Vagina (tissue), 2 donors: Measurements from ENCODE around the gene ADAP1. TPM values are rescaled to one million over a fixed set of nuclear protein-coding genes. Genes with fewer than 3 reads are reported as not detected.

Experiments used
- DNase-seq, 2 donors: peaks; one replicate each; pipeline ENCODE4 v3.0.0-alpha.2; 2017; ENCODE audit errors: extremely low spot score in 2 of 2
- H3K27ac ChIP-seq: fragments of 200-600 bp; sonication (generic); one replicate; pipeline ENCODE4 v1.5.1; 2019
- H3K27me3 ChIP-seq: fragments of 200-600 bp; sonication (generic); one replicate; pipeline ENCODE4 v1.5.1; 2019
- H3K36me3 ChIP-seq, 2 donors: fragments of 200-600 bp; sonication (generic); one replicate each; pipeline ENCODE4 v1.5.1; 2017 to 2019
- H3K4me1 ChIP-seq: fragments of 200-600 bp; sonication (generic); one replicate; pipeline ENCODE4 v1.5.1; 2019
- H3K4me3 ChIP-seq, 2 donors: fragments of 200-600 bp; sonication (generic); 1 replicate in 1 of 2; 2 replicates in 1 of 2; pipeline ENCODE4 v1.5.1; 2016 to 2019
- H3K9me3 ChIP-seq: fragments of 200-600 bp; sonication (generic); one replicate; pipeline ENCODE4 v1.5.1; 2019
- POLR2A ChIP-seq, 2 donors: fragments of 450-650 bp; IDR thresholded peaks; one replicate each; pipeline ENCODE4 v1.6.1; 2017; ENCODE audit warnings: antibody characterized with exemption in 2 of 2, mild to moderate bottlenecking in 2 of 2, moderate library complexity in 2 of 2
- POLR2AphosphoS5 ChIP-seq, 2 donors: sonication (generic); formaldehyde crosslinking; IDR thresholded peaks; one replicate each; pipeline ENCODE4 v1.9.0; 2017; ENCODE audit warnings: antibody characterized with exemption in 2 of 2, mild to moderate bottlenecking in 2 of 2, low read depth in 1 of 2; ENCODE audit not compliant: insufficient read depth in 1 of 2
- intact Hi-C: fragments of 100-400 bp; cut with DNase I; formaldehyde crosslinking; loops from one replicate; pipeline ENCODE4 v1.15.1; 2023
- total RNA-seq: library from RNA; depleted of rRNA; stranded (reverse); fragments of >200 nt; gene quantifications from one replicate; pipeline ENCODE4 v1.2.3, GENCODE V29; 2016
- TF ChIP-seq, protein P1 (sequence below), 3 experiments: fragments of 450-650 bp in 2 of 3; fragments of 200-600 bp in 1 of 3; sonication (generic) in 1 of 3; IDR thresholded peaks; one replicate each; pipeline ENCODE4 v1.5.1; 2017 to 2019; ENCODE audit warnings: antibody characterized with exemption in 3 of 3, mild to moderate bottlenecking in 2 of 3, moderate library complexity in 2 of 3

ADAP1 gene
- total RNA-seq, 1 donor from 2014 or later, result 4.2 TPM

GRCh38 chr7:900331-901040 is 54.0 kb downstream of the ADAP1 start:
- TF ChIP-seq POLR2AphosphoS5 (IDR thresholded peaks at IDR 0.05; ENCODE audit: insufficient read depth in 1 of 2, low read depth in 1 of 2), result no peak
- TF ChIP-seq POLR2A (IDR thresholded peaks at IDR 0.05), result no peak
- TF ChIP-seq, protein P1, sequence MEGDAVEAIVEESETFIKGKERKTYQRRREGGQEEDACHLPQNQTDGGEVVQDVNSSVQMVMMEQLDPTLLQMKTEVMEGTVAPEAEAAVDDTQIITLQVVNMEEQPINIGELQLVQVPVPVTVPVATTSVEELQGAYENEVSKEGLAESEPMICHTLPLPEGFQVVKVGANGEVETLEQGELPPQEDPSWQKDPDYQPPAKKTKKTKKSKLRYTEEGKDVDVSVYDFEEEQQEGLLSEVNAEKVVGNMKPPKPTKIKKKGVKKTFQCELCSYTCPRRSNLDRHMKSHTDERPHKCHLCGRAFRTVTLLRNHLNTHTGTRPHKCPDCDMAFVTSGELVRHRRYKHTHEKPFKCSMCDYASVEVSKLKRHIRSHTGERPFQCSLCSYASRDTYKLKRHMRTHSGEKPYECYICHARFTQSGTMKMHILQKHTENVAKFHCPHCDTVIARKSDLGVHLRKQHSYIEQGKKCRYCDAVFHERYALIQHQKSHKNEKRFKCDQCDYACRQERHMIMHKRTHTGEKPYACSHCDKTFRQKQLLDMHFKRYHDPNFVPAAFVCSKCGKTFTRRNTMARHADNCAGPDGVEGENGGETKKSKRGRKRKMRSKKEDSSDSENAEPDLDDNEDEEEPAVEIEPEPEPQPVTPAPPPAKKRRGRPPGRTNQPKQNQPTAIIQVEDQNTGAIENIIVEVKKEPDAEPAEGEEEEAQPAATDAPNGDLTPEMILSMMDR (IDR thresholded peaks at IDR 0.05), result no peak
- Histone ChIP-seq H3K27ac (no peak overlapping the region), H3K4me1 (peaks cover 17% of the 10 kb centered on the region), H3K36me3 (peaks cover 0 to 17% of the 10 kb centered on the region in 2 donors), H3K9me3 (no peaks in the 10 kb centered on the region), H3K4me3 (no peak overlapping the region), H3K27me3 (no peaks in the 10 kb centered on the region)
- intact Hi-C loops, result no loop called here
- no peak for DNase-seq

- Histone ChIP-seq H3K36me3 (peaks cover 0 to 24% of the 10 kb centered on the region in 2 donors), H3K27me3 (no peaks in the 10 kb centered on the region), H3K27ac (no peak overlapping the region), H3K4me3 (no peak overlapping the region), H3K9me3 (no peaks in the 10 kb centered on the region), H3K4me1 (peaks cover 17% of the 10 kb centered on the region)
- intact Hi-C loops, result no loop called here
- DNase-seq, result no peak
- no peak for TF ChIP-seq POLR2A (IDR thresholded peaks at IDR 0.05)
Measured at GRCh38 chr7:899806-900205, 54.7 kb downstream of the ADAP1 start.

DNA sequence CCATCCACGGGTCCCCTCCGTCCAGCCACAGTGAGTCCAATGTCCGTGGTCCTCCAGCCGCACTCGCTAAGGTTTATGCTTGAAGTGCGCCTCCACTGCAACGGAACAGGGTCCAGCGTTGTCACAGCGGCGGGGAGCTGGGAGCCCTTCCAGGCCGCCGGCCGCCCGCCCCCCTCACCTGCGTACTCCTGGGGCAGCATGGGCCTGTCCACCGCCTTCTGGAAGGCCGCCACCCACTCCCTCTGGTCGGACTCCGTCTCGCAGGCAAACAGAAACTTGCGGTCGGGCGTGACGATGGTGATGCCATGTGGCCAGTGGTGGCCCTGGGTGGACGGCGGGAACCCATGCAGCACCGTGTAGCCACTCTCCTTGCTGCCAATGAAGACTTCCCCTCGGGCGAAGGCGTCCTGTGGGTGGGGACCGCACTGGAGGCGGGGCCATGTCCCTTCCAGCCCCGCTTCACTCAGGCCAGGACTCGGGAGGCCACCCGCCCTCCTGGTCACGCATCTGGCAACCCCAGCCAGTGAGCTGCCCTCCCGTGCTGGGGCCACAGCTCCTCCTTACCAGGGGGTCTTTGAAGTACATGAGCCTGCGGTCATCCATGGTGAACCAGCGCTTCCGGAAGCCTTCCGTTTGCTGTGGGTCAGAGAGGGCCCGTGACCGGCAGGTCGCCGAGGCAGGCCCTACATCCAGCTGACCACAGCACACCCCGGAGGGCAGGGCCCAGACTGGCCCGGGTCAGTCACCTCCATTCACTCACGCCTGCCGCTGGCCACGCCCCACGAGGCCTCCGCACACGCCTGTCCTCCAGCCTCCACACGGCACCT is 55.4 kb downstream of the ADAP1 start:
- no peaks in the 10 kb centered on the region for H3K27me3 ChIP-seq
- no peak overlapping the region for H3K27ac ChIP-seq
- H3K36me3 ChIP-seq, result peaks cover 0 to 32% of the 10 kb centered on the region in 2 donors
- no peak overlapping the region for H3K4me3 ChIP-seq
- TF ChIP-seq POLR2A (IDR thresholded peaks at IDR 0.05) (no peak), POLR2AphosphoS5 (IDR thresholded peaks at IDR 0.05; ENCODE audit: insufficient read depth in 1 of 2, low read depth in 1 of 2) (no peak)
- TF ChIP-seq, protein P1 (IDR thresholded peaks at IDR 0.05), result no peak
- peaks cover 11% of the 10 kb centered on the region for H3K4me1 ChIP-seq
- intact Hi-C loops, result no loop called here
- DNase-seq, result no peak
- no peaks in the 10 kb centered on the region for H3K9me3 ChIP-seq

DNA sequence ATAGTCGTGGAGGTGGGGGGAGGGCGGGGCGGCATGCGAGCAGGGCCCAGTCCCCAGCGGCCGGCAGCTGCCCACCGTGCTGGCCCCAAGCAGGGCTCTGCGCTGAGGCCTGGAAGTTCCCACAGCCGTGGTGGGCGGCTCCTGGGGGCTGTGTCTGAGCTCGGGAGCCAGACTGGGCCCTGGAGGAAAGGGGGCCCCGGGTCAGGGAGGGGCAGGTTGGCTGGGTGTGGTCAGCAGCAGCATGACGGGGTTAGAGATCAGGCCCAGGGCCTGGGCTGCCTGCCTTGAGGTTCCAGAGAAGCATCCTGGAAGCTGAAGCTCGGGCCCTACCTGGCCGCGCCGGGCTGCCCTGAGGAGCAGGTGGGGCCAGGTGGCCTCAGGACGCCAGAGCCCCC is 56.0 kb downstream of the ADAP1 start:
- TF ChIP-seq POLR2A (IDR thresholded peaks at IDR 0.05) (no peak), POLR2AphosphoS5 (IDR thresholded peaks at IDR 0.05; ENCODE audit: insufficient read depth in 1 of 2, low read depth in 1 of 2) (no peak)
- TF ChIP-seq, protein P1 (IDR thresholded peaks at IDR 0.05), result no peak
- H3K27ac ChIP-seq, result no peak overlapping the region
- peaks cover 0 to 38% of the 10 kb centered on the region in 2 donors for H3K36me3 ChIP-seq
- H3K4me3 ChIP-seq, result no peak overlapping the region
- H3K9me3 ChIP-seq, result no peaks in the 10 kb centered on the region
- H3K27me3 ChIP-seq, result no peaks in the 10 kb centered on the region
- intact Hi-C loops, result no loop called here
- no peak for DNase-seq
- peaks cover 11% of the 10 kb centered on the region for H3K4me1 ChIP-seq

DNA sequence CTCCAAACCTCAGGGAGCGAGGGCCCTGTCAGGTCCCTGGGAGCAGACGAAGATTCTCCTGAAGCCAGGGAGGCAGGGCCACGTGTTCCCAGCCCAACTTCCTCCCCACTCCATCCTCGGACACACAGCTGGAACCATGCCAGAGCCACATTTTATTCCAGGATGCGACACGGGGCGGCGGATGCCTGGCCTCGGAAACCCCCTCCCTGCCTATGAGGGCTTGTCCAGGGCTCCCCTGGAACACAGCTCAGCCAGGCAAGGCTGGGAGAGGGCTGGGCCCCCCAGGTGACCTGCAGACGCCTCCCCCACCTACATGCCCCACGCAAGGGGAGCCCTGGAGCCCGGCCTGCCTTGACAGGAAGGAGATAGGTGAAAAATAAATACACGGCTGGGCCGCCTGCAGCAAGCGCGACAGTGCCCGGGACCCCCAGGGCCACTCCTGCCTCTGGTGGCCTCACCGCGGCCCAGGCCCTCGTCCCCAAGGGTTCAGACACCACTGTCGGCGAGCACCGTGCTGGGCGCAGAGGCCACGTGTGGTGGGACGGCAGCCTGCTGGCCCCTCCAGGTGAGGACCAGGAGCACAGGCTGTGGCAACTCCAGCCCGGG is 56.6 kb downstream of the ADAP1 start:
- H3K27ac ChIP-seq, result no peak overlapping the region
- H3K9me3 ChIP-seq, result no peaks in the 10 kb centered on the region
- TF ChIP-seq POLR2A (IDR thresholded peaks at IDR 0.05) (no peak), POLR2AphosphoS5 (IDR thresholded peaks at IDR 0.05; ENCODE audit: insufficient read depth in 1 of 2, low read depth in 1 of 2) (no peak)
- TF ChIP-seq, protein P1 (IDR thresholded peaks at IDR 0.05), result no peak
- intact Hi-C loops, result no loop called here
- H3K4me3 ChIP-seq, result no peak overlapping the region
- no peaks in the 10 kb centered on the region for H3K27me3 ChIP-seq
- peaks cover 0 to 42% of the 10 kb centered on the region in 2 donors for H3K36me3 ChIP-seq
- H3K4me1 ChIP-seq, result peaks cover 11% of the 10 kb centered on the region
- no peak for DNase-seq
